Activated CD8-positive, alpha-beta T cell treated with anti-CD3 and anti-CD28 coated beads for 36 hours (primary cell): ENCODE data around the gene KIRREL3. TPM values are rescaled to one million over a fixed set of nuclear protein-coding genes. Genes with fewer than 3 reads are reported as not detected.
"Not testable (repeated sequence)": the region's sequence is repeated elsewhere in the genome, so short reads cannot be mapped to it uniquely, and the experiment has no call there.

ENCODE experiments used
- ATAC-seq: fragments of 200-7000 bp; cut with Tn5 transposase; one replicate; pipeline ENCODE4 v1.10.0; 2021; ENCODE audit warnings: mild to moderate bottlenecking, moderate library complexity
- CTCF ChIA-PET: fragments of 350-600 bp; sonication (Branson Sonifier 250); formaldehyde crosslinking; loops from one replicate; lab custom pipeline; 2021; ENCODE audit warnings: antibody characterized with exemption; lab: Charles Lee
- POLR2A ChIA-PET: fragments of 350-600 bp; sonication (Branson Sonifier 250); formaldehyde crosslinking; loops from one replicate; lab custom pipeline; 2021; ENCODE audit warnings: antibody characterized with exemption; lab: Charles Lee
- DNase-seq: peaks from one replicate; pipeline ENCODE4 v3.0.0-alpha.2; 2020
- H3K27ac Mint-ChIP-seq: one replicate; pipeline ENCODE4 v1.8.0; 2021; ENCODE audit warnings: mild to moderate bottlenecking, mixed read lengths
- H3K27me3 Mint-ChIP-seq: one replicate; pipeline ENCODE4 v1.8.0; 2021; ENCODE audit warnings: mixed read lengths
- H3K36me3 Mint-ChIP-seq: one replicate; pipeline ENCODE4 v1.8.0; 2021; ENCODE audit warnings: low read depth, mixed read lengths
- H3K4me1 Mint-ChIP-seq: one replicate; pipeline ENCODE4 v1.8.0; 2021; ENCODE audit warnings: low read depth, mixed read lengths
- H3K4me3 Mint-ChIP-seq: one replicate; pipeline ENCODE4 v1.8.0; 2021; ENCODE audit warnings: mild to moderate bottlenecking, moderate library complexity, mixed read lengths
- H3K9me3 Mint-ChIP-seq: one replicate; pipeline ENCODE4 v1.8.0; 2021; ENCODE audit warnings: mixed read lengths
- intact Hi-C: fragments of 100-400 bp; cut with micrococcal nuclease; formaldehyde crosslinking; loops from one replicate; pipeline ENCODE4 v1.10.0; 2022
- total RNA-seq, 2 experiments: library from RNA; stranded (reverse); gene quantifications; one replicate each; pipeline ENCODE4 v1.2.3, GENCODE V29; 2021
- TF ChIP-seq, protein P1 (sequence below): fragments of 200-600 bp; IDR thresholded peaks from one replicate; pipeline ENCODE4 v1.8.0; 2022; ENCODE audit warnings: antibody characterized with exemption, mild to moderate bottlenecking

KIRREL3 gene
- total RNA-seq, 2 experiments from 2014 or later, result not detected

DNA sequence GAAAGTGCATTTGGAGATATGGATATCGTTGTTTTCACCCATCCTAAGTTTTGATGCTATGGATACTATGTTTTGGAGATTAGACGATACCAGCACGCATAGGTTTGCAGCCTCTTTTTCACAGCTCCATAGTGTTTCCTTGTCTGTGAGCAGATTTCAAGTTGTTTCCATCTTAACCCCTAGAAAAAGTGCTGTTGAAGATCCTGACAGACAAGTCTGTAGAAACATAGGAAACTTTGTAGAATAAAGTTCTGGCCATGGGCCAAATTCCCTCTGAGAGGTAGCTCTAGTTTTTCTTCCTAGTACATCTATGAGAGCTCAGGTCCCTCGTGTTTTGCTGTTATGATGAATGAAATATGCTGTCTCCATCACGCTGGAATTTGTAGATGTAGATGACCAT, 612.7 kb downstream of the KIRREL3 start:
- H3K4me3 Mint-ChIP-seq, result no peak overlapping the region
- ATAC-seq (no peak), DNase-seq (no peak)
- CTCF ChIA-PET, result interaction anchor here (0.7 kb wide), 1 partner anchor 93 kb away, joined by 3 read pairs; no protein-coding TSS in a partner anchor
- TF ChIP-seq, protein P1, sequence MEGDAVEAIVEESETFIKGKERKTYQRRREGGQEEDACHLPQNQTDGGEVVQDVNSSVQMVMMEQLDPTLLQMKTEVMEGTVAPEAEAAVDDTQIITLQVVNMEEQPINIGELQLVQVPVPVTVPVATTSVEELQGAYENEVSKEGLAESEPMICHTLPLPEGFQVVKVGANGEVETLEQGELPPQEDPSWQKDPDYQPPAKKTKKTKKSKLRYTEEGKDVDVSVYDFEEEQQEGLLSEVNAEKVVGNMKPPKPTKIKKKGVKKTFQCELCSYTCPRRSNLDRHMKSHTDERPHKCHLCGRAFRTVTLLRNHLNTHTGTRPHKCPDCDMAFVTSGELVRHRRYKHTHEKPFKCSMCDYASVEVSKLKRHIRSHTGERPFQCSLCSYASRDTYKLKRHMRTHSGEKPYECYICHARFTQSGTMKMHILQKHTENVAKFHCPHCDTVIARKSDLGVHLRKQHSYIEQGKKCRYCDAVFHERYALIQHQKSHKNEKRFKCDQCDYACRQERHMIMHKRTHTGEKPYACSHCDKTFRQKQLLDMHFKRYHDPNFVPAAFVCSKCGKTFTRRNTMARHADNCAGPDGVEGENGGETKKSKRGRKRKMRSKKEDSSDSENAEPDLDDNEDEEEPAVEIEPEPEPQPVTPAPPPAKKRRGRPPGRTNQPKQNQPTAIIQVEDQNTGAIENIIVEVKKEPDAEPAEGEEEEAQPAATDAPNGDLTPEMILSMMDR, result no peak
- intact Hi-C loops, result no loop called here
- no peaks in the 10 kb centered on the region for H3K9me3 Mint-ChIP-seq
- H3K4me1 Mint-ChIP-seq, result peaks cover 2% of the 10 kb centered on the region
- H3K27me3 Mint-ChIP-seq, result no peaks in the 10 kb centered on the region
- POLR2A ChIA-PET, result no interaction called here
- no peak overlapping the region for H3K27ac Mint-ChIP-seq
- H3K36me3 Mint-ChIP-seq, result no peaks in the 10 kb centered on the region

DNA sequence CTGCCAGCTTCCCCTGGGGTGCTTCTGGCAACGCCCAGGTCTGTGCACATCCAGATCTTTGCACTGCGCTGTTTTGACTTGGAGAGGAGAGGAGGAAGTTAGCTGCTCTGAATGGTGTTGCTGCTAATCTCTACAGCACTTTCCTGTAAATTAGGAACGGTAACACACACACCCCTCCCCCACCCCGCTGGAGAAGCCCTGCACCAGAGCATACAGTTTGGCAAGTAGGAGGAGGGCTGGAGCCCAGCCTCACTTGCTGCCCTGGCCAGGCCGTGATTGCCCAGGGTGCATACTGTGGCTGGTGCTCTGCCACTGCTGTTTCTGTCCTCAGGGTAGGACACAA, 613.9 kb downstream of the KIRREL3 start:
- DNase-seq, ATAC-seq, H3K36me3 Mint-ChIP-seq, CTCF ChIA-PET, POLR2A ChIA-PET, H3K9me3 Mint-ChIP-seq, H3K27ac Mint-ChIP-seq, H3K27me3 Mint-ChIP-seq, H3K4me1 Mint-ChIP-seq, H3K4me3 Mint-ChIP-seq, intact Hi-C loops: not testable (repeated sequence)

DNA sequence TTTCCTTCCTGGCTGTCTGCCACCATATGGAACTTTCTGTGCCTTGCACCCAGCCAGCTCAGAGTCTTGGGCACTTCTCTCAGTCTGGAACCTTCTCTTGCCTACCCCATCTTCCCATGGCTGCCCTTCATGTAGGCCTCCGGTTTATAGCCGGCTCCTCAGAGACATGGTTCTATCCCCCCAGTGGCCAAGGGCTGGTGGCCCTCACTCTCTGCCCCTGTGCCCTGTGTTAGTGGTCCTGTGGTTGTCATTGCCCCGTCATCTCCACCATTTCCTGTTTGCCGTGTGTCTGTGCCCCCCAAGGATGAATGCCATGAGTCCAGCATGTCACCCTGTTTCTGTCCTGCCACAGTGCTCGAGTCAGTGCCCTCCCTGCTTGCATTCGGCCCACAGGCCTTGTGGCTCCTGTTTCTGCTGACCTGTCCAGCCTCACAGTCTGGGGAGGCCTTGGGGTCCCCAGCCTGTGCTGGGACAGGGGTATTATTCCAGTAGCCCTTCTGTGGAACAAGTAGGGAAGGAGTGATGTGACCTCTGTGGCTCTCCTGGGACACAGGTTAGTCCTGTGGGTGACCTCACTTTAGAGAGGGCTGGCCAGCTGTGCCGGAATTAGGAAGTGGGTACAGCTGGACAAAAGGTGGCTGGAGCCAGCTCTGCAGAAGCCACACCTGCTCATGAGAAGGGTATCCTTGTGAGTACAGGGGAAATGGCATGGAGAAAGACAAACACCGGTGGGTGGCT, 614.4 kb downstream of the KIRREL3 start:
- DNase-seq, result no peak
- Mint-ChIP-seq H3K4me3 (no peak overlapping the region), H3K4me1 (no peaks in the 10 kb centered on the region), H3K27me3 (no peaks in the 10 kb centered on the region), H3K27ac (no peak overlapping the region), H3K9me3 (no peaks in the 10 kb centered on the region), H3K36me3 (no peaks in the 10 kb centered on the region)
- TF ChIP-seq, protein P1, result no peak
- intact Hi-C loops, result no loop called here
- CTCF ChIA-PET, result no interaction called here
- POLR2A ChIA-PET, result no interaction called here
- ATAC-seq, result no peak

DNA sequence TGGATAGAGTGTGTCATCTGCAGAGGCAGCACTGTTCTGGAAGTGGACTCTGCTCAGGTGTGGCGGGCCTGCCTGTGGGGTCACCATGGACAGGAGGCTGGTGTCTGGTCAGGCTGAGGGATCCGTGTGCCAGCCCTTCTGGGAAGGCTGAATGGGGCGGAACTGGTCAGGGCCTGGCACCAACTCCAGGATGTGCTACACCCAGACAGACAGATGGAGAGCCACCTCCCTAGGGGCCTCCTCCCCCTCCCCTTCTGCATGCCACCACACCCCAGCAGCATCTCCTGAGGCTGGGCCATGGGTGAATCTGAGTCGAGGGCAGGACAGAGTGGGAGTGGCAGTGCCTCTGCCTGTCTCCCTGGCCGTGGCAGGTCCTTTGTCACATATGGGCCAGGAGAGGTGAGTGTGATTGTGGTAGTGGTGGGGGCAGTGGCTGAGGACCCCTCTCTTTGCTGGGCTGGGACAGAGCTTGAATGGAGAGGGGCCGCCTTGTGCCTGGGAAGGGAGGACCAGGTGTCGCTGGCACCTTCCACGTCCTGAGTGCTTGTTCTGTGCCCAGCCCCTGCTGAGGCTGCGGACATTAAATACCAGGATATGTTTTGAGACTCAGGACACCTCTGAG, 616.0 kb downstream of the KIRREL3 start:
- no peak overlapping the region for H3K27ac Mint-ChIP-seq
- H3K36me3 Mint-ChIP-seq, result no peaks in the 10 kb centered on the region
- no peak for DNase-seq
- intact Hi-C loops, result no loop called here
- ChIA-PET CTCF (no interaction called here), POLR2A (interaction anchor here (1.0 kb wide), 1 partner anchor 69 kb away, joined by 3 read pairs; no protein-coding TSS in a partner anchor)
- TF ChIP-seq, protein P1, result no peak
- no peaks in the 10 kb centered on the region for H3K27me3 Mint-ChIP-seq
- H3K9me3 Mint-ChIP-seq, result no peaks in the 10 kb centered on the region
- ATAC-seq, result no peak
- no peak overlapping the region for H3K4me3 Mint-ChIP-seq
- no peaks in the 10 kb centered on the region for H3K4me1 Mint-ChIP-seq

DNA sequence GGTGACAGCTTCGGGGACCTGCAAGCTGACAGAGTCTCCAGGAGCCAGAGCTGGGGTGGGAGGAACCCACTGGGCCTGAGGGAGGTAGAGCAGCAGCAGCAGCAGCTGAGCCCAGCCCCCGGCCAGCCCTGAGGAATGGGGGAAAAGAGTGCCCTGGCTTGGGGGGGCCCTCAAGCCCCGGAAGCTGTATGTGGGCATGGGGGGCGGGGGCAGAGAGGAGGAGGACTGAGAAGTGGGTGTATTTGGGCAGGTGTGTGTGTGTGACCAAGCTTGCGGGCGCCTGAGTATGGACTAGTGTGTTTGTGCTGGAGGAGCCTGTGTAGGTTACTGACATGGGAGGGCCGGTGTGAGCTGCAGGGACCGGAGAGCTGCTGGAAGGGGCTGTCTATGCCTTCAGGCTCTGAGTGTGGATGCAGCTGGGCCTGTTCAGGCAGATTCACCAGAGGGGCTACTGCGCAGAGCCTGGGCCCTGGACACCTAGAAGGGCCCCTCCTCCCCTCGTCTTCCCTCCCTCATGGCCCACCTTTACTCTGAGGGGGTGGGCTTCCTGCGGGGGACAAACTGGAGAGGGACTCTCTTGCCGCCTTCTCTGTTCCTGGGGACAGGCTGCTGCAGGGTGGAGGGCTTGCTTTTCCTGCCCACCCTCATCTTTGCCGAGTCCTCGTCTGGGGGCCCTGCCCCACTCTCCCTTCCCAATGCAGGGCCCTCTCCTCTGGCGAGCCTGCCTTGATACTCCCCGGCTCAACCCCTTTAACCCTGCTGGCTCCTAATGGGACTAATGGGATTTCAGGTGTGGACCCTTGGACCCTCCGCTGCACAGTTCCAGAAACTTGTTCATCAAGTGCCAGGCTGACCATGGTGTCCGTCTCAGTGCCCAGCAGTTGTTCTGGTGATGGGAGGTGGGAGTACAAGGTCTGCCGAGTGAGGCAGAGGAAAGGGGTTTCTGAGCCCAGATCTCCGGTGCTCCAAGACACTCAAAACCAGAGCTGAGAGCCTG, 616.9 kb downstream of the KIRREL3 start:
- H3K36me3 Mint-ChIP-seq, result no peaks in the 10 kb centered on the region
- TF ChIP-seq, protein P1, result no peak
- DNase-seq (no peak), ATAC-seq (no peak)
- ChIA-PET CTCF (no interaction called here), POLR2A (no interaction called here)
- H3K4me3 Mint-ChIP-seq, result no peak overlapping the region
- no peaks in the 10 kb centered on the region for H3K9me3 Mint-ChIP-seq
- intact Hi-C loops, result no loop called here
- H3K4me1 Mint-ChIP-seq, result no peaks in the 10 kb centered on the region
- no peak overlapping the region for H3K27ac Mint-ChIP-seq
- no peaks in the 10 kb centered on the region for H3K27me3 Mint-ChIP-seq

DNA sequence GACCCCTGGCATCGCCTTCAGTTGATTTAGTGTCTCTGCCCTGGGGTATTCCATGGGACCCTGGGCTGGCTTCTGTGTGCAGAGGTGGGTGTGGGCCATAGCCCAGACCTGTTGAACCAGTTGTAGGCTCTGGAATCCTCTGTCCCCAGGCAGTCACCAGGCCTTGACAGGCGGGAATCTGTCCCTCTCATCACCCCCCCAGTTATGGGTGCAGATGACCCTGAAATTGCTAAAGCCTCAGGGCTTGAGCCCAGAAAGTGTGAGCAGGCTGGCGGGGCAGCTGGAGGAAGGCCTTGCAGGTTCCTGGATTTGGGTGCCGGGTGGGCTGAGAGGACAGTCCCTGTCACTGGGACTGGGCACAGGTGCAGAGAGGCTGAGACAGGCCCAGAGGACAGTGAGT, 617.9 kb downstream of the KIRREL3 start:
- intact Hi-C loops, ATAC-seq, H3K36me3 Mint-ChIP-seq, DNase-seq, H3K27ac Mint-ChIP-seq, POLR2A ChIA-PET, H3K4me1 Mint-ChIP-seq, H3K9me3 Mint-ChIP-seq, H3K4me3 Mint-ChIP-seq, H3K27me3 Mint-ChIP-seq, CTCF ChIA-PET: not testable (repeated sequence)

DNA sequence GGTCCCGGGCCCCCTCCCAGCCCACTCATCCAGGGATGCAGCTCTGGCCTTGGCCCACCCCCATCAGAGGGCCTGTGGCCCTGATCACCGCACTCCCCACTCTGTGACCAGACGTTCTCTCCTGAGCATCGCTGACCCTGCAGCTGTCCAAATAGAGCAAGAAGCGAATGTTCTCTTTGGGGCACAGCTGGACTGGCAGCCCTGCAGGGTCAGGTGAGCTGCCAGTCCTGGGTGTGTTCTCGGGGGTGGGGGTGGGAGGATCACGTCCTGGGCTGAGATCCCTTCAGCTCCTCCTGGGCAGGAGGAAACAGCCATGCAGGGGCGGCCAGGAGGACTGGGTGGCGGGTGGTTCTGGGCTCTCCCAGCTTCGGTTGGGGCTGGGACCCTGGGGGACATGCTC, 618.6 kb downstream of the KIRREL3 start:
- DNase-seq, ATAC-seq, H3K4me1 Mint-ChIP-seq, CTCF ChIA-PET, H3K4me3 Mint-ChIP-seq, H3K9me3 Mint-ChIP-seq, H3K27ac Mint-ChIP-seq, intact Hi-C loops, H3K27me3 Mint-ChIP-seq, POLR2A ChIA-PET, H3K36me3 Mint-ChIP-seq: not testable (repeated sequence)
